PC-3 (cell line): Measurements from ENCODE around the gene CD48. TPM values are rescaled to one million over a fixed set of nuclear protein-coding genes. Genes with fewer than 3 reads are reported as not detected.

Experiments used
- ATAC-seq: fragments of 200-7000 bp; cut with Tn5 transposase; 2 replicates; pipeline ENCODE4 v1.9.1; 2020; ENCODE audit warnings: mild to moderate bottlenecking, moderate library complexity
- BruUV-seq: library from RNA; stranded (reverse); fragments of 400-500 nt; replicated peaks from 2 replicates; lab custom pipeline; 2021; lab: Mats Ljungman, UMichigan
- CTCF ChIA-PET: fragments of 300-600 bp; sonication (Branson Sonifier 250); formaldehyde crosslinking; loops from one replicate; lab custom pipeline; 2022; ENCODE audit warnings: antibody characterized with exemption; lab: Charles Lee
- POLR2A ChIA-PET: fragments of 300-600 bp; sonication (Branson Sonifier 250); formaldehyde crosslinking; loops from one replicate; lab custom pipeline; 2022; ENCODE audit warnings: antibody characterized with exemption; ENCODE audit not compliant: unreplicated experiment; lab: Charles Lee
- DNase-seq: peaks from one replicate; pipeline ENCODE4 v3.0.0-alpha.2; 2015
- H2AFZ ChIP-seq: fragments of 300-600 bp; sonication (generic); 2 replicates; pipeline ENCODE4 v1.6.0; 2016; ENCODE audit warnings: antibody characterized with exemption, low read length
- H3F3A ChIP-seq: fragments of 300-600 bp; sonication (generic); one replicate; pipeline ENCODE4 v1.6.0; 2017; ENCODE audit warnings: antibody characterized with exemption, low read length, control low read depth, mild to moderate bottlenecking; ENCODE audit not compliant: unreplicated experiment
- H3K27ac ChIP-seq: fragments of 300-600 bp; sonication (generic); 2 replicates; pipeline ENCODE4 v1.5.1; 2016; ENCODE audit warnings: mild to moderate bottlenecking, low read length
- H3K27me3 ChIP-seq: fragments of 300-600 bp; sonication (generic); 2 replicates; pipeline ENCODE4 v1.6.1; 2016; ENCODE audit warnings: low read length, mixed read lengths
- H3K36me3 ChIP-seq: fragments of 300-600 bp; sonication (generic); 2 replicates; pipeline ENCODE4 v1.6.1; 2016; ENCODE audit warnings: low read depth, mixed run types, low read length, mixed read lengths
- H3K4me1 ChIP-seq: fragments of 300-600 bp; sonication (generic); 2 replicates; pipeline ENCODE4 v1.5.1; 2016; ENCODE audit warnings: low read length; ENCODE audit not compliant: insufficient read depth
- H3K4me2 ChIP-seq: fragments of 300-600 bp; sonication (generic); 2 replicates; pipeline ENCODE4 v1.6.0; 2016; ENCODE audit warnings: low read length
- H3K4me3 ChIP-seq: fragments of 300-600 bp; sonication (generic); 2 replicates; pipeline ENCODE4 v1.5.1; 2016; ENCODE audit warnings: mild to moderate bottlenecking, low read length, mixed read lengths
- H3K79me2 ChIP-seq: fragments of 300-600 bp; sonication (generic); 2 replicates; pipeline ENCODE4 v1.6.1; 2017; ENCODE audit warnings: low read length, mixed read lengths
- H3K9ac ChIP-seq: fragments of 300-600 bp; sonication (generic); 2 replicates; pipeline ENCODE4 v1.6.0; 2016; ENCODE audit warnings: mild to moderate bottlenecking, low read length
- H3K9me2 ChIP-seq: fragments of 300-600 bp; sonication (generic); replicated peaks from 2 replicates; pipeline ENCODE4 v1.6.1; 2016; ENCODE audit warnings: mixed run types, low read length, mixed read lengths
- H3K9me3 ChIP-seq: fragments of 300-600 bp; sonication (generic); 2 replicates; pipeline ENCODE4 v1.6.1; 2016; ENCODE audit warnings: low read length, mixed read lengths
- H4K20me1 ChIP-seq: fragments of 300-600 bp; sonication (generic); 2 replicates; pipeline ENCODE4 v1.6.1; 2016; ENCODE audit warnings: low read length, mixed read lengths
- EZH2 ChIP-seq: fragments of 300-600 bp; sonication (generic); IDR thresholded peaks from one replicate; pipeline ENCODE4 v1.6.1; 2017; ENCODE audit warnings: antibody characterized with exemption, mild to moderate bottlenecking, low read length; ENCODE audit not compliant: unreplicated experiment
- EZH2phosphoT487 ChIP-seq: fragments of 300-600 bp; sonication (generic); IDR thresholded peaks from 2 replicates; pipeline ENCODE4 v1.6.1; 2018; ENCODE audit warnings: mild to moderate bottlenecking, antibody characterized with exemption, low read length, borderline replicate concordance
- intact Hi-C: fragments of 100-400 bp; cut with micrococcal nuclease; formaldehyde crosslinking; loops from 2 replicates; pipeline ENCODE4 v1.9.0; 2023
- total RNA-seq: library from RNA; depleted of rRNA; stranded (reverse); fragments of >200 nt; gene quantifications from 2 replicates; pipeline ENCODE4 v1.2.3, GENCODE V29; 2014
- TF ChIP-seq, protein P1 (sequence below): fragments of 300-600 bp; sonication (generic); conservative IDR thresholded peaks from 2 replicates; pipeline ENCODE4 v1.5.1; 2017; ENCODE audit warnings: antibody characterized with exemption, low read depth, mild to moderate bottlenecking, low read length

Gene CD48
- total RNA-seq, 1 experiment from 2014 or later, result not detected

DNA sequence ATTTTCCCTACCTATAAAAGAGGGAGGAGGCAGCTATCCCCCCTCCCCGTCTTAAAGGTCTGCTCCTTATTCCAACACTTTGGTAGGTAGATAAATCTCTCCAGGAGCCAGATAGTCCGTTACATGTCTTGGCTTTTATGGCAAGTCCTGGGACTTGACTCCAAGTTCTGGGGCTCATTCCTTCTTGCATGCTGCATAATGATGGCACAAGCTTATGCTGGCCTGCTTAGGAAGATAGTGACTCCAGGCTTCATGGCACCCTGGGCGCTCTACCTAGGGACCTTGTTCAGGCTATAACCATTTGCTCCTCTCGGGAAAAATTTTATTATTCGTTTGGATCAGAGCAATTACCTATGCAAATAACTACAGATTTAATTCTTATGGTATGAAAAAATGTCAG lies 68.5 kb downstream of the CD48 start:
- BruUV-seq, result no TSS peak
- intact Hi-C loops, result no loop called here
- Histone ChIP-seq H3K9me2 (no peaks in the 10 kb centered on the region), H3K4me1 (no peaks in the 10 kb centered on the region), H2AFZ (no peak overlapping the region), H3K36me3 (no peaks in the 10 kb centered on the region), H3K4me2 (no peak overlapping the region), H3K4me3 (no peak overlapping the region), H3K9me3 (no peaks in the 10 kb centered on the region), H3K27me3 (peaks cover 87% of the 10 kb centered on the region), H3K9ac (no peak overlapping the region), H3K27ac (no peak overlapping the region), H4K20me1 (no peaks in the 10 kb centered on the region), H3K79me2 (no peaks in the 10 kb centered on the region), H3F3A (no peaks in the 10 kb centered on the region)
- ChIA-PET CTCF (no interaction called here), POLR2A (no interaction called here)
- no peak for ATAC-seq
- TF ChIP-seq, protein P1, sequence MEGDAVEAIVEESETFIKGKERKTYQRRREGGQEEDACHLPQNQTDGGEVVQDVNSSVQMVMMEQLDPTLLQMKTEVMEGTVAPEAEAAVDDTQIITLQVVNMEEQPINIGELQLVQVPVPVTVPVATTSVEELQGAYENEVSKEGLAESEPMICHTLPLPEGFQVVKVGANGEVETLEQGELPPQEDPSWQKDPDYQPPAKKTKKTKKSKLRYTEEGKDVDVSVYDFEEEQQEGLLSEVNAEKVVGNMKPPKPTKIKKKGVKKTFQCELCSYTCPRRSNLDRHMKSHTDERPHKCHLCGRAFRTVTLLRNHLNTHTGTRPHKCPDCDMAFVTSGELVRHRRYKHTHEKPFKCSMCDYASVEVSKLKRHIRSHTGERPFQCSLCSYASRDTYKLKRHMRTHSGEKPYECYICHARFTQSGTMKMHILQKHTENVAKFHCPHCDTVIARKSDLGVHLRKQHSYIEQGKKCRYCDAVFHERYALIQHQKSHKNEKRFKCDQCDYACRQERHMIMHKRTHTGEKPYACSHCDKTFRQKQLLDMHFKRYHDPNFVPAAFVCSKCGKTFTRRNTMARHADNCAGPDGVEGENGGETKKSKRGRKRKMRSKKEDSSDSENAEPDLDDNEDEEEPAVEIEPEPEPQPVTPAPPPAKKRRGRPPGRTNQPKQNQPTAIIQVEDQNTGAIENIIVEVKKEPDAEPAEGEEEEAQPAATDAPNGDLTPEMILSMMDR, result no peak
- no peak for TF ChIP-seq EZH2phosphoT487
- TF ChIP-seq EZH2, result no peak
- DNase-seq, result no peak

DNA sequence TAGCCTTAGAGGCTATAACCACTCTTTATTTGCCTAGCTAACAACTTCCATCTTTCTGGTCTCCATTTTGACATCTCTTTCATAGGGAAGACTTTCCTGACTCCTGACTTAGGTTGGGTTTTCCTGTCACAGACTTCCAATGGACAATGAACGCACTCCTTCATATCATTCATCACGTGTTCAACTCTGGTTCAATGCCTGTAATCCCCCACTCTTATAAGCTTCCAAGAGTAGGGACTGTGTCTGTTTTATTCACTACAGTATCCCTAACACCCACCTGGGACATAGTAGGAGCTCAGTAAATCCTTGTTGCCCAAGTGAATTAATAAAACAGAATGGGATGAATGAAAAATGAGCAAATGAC lies 69.4 kb downstream of the CD48 start:
- no peaks in the 10 kb centered on the region for H3F3A ChIP-seq
- ATAC-seq (no peak), DNase-seq (no peak)
- no peaks in the 10 kb centered on the region for H3K9me2 ChIP-seq
- H3K4me1 ChIP-seq, result no peaks in the 10 kb centered on the region
- ChIA-PET CTCF (no interaction called here), POLR2A (no interaction called here)
- H3K9me3 ChIP-seq, result no peaks in the 10 kb centered on the region
- intact Hi-C loops, result no loop called here
- H3K27ac ChIP-seq, result no peak overlapping the region
- no peaks in the 10 kb centered on the region for H3K36me3 ChIP-seq
- no TSS peak for BruUV-seq
- no peak overlapping the region for H3K4me3 ChIP-seq
- H3K9ac ChIP-seq, result no peak overlapping the region
- no peaks in the 10 kb centered on the region for H3K79me2 ChIP-seq
- no peaks in the 10 kb centered on the region for H4K20me1 ChIP-seq
- H3K27me3 ChIP-seq, result peaks cover 89% of the 10 kb centered on the region
- TF ChIP-seq EZH2phosphoT487, result no peak
- no peak for TF ChIP-seq EZH2
- TF ChIP-seq, protein P1, result no peak
- no peak overlapping the region for H2AFZ ChIP-seq
- no peak overlapping the region for H3K4me2 ChIP-seq

DNA sequence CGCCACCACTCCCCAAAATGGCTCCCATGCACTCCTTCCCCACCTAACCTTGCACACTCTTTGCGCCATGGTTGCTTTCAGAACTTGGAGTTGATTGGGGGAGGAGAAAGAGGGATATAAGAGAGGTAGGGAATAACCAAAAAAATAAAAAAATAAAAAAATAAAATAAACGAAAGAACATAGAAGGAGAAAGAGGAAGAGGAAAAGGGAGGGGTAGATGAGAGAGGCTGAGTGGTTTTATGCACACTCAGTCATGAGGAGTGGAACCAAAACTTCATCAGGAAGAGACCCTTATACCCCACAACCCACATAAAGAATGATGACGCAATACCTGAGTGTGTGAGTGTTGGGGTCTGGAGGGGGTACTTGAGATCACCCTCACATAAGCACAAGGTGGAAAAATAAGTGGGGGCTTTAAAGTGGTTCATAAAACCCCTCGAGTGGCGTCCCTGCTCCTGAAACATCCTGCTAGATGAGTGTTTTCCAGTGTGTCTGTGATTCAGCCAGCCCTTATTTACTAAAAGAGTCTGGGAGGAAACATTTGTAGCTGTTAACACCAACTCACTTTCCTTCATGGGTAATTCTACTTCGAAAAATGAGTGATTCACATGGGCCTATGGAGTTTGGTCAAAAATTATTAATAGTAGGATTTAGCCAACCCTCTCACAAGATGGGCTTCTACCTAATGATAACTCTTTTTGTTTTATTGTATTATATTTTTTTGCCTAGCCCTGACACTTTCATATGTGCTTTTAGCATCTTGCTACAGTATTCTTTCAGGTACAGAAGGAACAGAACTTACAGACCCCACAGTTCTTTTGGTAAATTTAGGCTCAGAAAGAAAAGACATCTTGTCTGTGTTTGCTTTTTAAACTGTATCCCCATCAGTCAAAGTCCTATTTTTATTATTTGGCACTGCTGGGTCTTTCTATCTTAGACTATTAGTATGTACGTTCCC lies 70.0 kb downstream of the CD48 start:
- Histone ChIP-seq H3K4me3 (no peak overlapping the region), H3K27me3 (peaks cover 89% of the 10 kb centered on the region), H3K4me2 (no peak overlapping the region), H3K27ac (no peak overlapping the region), H3K4me1 (no peaks in the 10 kb centered on the region), H3F3A (no peaks in the 10 kb centered on the region), H4K20me1 (no peaks in the 10 kb centered on the region), H3K9ac (no peak overlapping the region), H3K36me3 (no peaks in the 10 kb centered on the region), H2AFZ (no peak overlapping the region), H3K9me3 (no peaks in the 10 kb centered on the region), H3K79me2 (no peaks in the 10 kb centered on the region), H3K9me2 (no peaks in the 10 kb centered on the region)
- ATAC-seq (no peak), DNase-seq (no peak)
- intact Hi-C loops, result no loop called here
- no TSS peak for BruUV-seq
- TF ChIP-seq EZH2phosphoT487 (no peak), EZH2 (no peak)
- TF ChIP-seq, protein P1, result no peak
- CTCF ChIA-PET, result no interaction called here
- POLR2A ChIA-PET, result no interaction called here
